Esophagus squamous epithelium (tissue), 4 donors: ENCODE data around the gene ZNF831.

Experiments
- CTCF ChIP-seq, 6 experiments: fragments of 450-650 bp in 4 of 6; fragments of 200-600 bp in 2 of 6; sonication (generic) in 2 of 6; IDR thresholded peaks; one replicate each; pipeline ENCODE4 v1.5.1; 2016 to 2019; ENCODE audit warnings: antibody characterized with exemption in 6 of 6, mild to moderate bottlenecking in 4 of 6, moderate library complexity in 4 of 6
- POLR2A ChIP-seq, 4 donors: fragments of 450-650 bp; IDR thresholded peaks; one replicate each; pipeline ENCODE4 v1.6.1; 2017; ENCODE audit warnings: antibody characterized with exemption in 4 of 4, mild to moderate bottlenecking in 4 of 4, moderate library complexity in 3 of 4

DNA sequence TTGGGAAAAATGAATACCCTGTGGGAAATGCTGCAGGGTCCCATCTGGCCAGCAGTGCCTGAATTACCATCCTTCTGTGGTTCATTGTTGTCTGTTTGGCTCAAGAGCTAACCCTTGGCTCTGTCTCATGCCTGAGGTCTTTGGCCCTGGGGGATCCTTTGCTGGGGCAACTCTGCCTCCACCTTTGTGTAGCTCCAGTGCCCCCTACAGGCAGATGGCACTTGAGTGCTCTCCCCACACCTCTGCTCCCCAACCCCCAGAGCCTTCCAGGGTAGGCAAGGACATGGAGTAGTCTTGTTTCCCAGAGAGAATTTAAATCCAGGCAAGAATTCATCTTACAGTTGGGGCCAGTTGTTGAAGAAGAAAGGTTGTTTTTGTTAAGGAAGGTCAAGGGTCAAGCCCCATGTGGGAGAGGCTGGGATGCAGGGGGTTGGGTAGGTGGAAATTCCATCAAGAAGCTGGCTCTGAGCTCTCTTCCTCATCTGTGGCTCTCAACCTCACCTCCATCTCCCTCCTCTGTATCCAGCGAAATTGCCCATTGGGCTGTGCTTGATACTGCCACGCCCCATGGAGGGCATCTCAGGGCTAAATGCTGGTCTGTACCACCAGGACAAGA, 44.2 kb downstream of the ZNF831 start:
- TF ChIP-seq POLR2A (IDR thresholded peaks at IDR 0.05) (no peak), CTCF (IDR thresholded peaks at IDR 0.05) (peak; percentile 41 to 69 (median 54))
